ENCODE data around the gene INTS1.

INTS1 gene

GRCh38 chr7:1434891-1435670 lies 69.1 kb downstream of the INTS1 start:
- TF ChIP-seq ZBTB7A (IDR thresholded peaks at IDR 0.05; ENCODE audit: low read depth), result no peak

- TF ChIP-seq NFIC (IDR thresholded peaks at IDR 0.05) (no peak), FOXM1 (IDR thresholded peaks at IDR 0.05; ENCODE audit: borderline replicate concordance, low read depth) (no peak), CEBPB (IDR thresholded peaks at IDR 0.05) (no peak), RAD21 (IDR thresholded peaks at IDR 0.05; ENCODE audit: low read depth) (no peak), ZBTB7A (IDR thresholded peaks at IDR 0.05; ENCODE audit: low read depth) (no peak), USF1 (IDR thresholded peaks at IDR 0.05) (no peak), REST (IDR thresholded peaks at IDR 0.05; ENCODE audit: low read depth) (no peak), YY1 (IDR thresholded peaks at IDR 0.05; ENCODE audit: low read depth) (no peak), CREB1 (IDR thresholded peaks at IDR 0.05; ENCODE audit: low read depth) (no peak), MAX (IDR thresholded peaks at IDR 0.05) (no peak), EGR1 (IDR thresholded peaks at IDR 0.05) (no peak), TCF12 (IDR thresholded peaks at IDR 0.05; ENCODE audit: low read depth) (no peak)
Observed at GRCh38 chr7:1434165-1434718, 69.9 kb downstream of the INTS1 start.

GRCh38 chr7:1433128-1433920 lies 70.9 kb downstream of the INTS1 start:
- TF ChIP-seq REST (IDR thresholded peaks at IDR 0.05; ENCODE audit: low read depth) (no peak), FOXM1 (IDR thresholded peaks at IDR 0.05; ENCODE audit: borderline replicate concordance, low read depth) (no peak), NFIC (IDR thresholded peaks at IDR 0.05) (no peak), USF1 (IDR thresholded peaks at IDR 0.05) (no peak), MAX (IDR thresholded peaks at IDR 0.05) (no peak), YY1 (IDR thresholded peaks at IDR 0.05; ENCODE audit: low read depth) (no peak), CEBPB (IDR thresholded peaks at IDR 0.05) (no peak)

- TF ChIP-seq ZBTB7A (IDR thresholded peaks at IDR 0.05; ENCODE audit: low read depth), result peak; percentile 58
- TF ChIP-seq REST (IDR thresholded peaks at IDR 0.05; ENCODE audit: low read depth), result no peak
- TF ChIP-seq RAD21 (IDR thresholded peaks at IDR 0.05; ENCODE audit: low read depth), result peak; percentile 72
Observed at GRCh38 chr7:1432411-1433082, 71.6 kb downstream of the INTS1 start.
